ENCODE data around the gene ATPAF2.
A peak's percentile ranks its signal among the peaks of the same experiment; 100 is the strongest.

The ATPAF2 gene

GRCh38 chr17:18038149-18038850 is 668 bp downstream of the ATPAF2 start:
- DNase-seq = peak; percentile 16

DNA sequence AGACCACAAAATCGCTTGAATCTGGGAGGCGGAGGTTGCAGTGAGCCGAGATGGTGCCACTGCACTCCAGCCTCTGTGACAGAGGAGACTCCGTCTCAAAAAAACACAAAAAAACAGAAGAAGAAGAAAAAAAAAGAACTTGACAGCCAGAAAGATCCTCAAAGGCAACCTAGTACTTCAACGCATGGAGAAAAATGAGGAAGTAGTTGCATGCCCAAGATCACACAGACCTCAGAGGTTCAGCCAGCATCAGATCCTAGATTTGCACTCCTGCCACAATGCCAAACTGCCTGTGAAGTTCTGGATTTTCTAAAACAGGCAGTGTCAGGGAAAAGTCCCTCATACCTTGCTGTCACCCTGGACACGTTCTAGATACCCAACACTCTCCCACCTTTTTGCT is 1.5 kb downstream of the ATPAF2 start:
- DNase-seq = no peak

GRCh38 chr17:18035704-18036103 is 3.3 kb downstream of the ATPAF2 start:
- DNase-seq = no peak

DNA sequence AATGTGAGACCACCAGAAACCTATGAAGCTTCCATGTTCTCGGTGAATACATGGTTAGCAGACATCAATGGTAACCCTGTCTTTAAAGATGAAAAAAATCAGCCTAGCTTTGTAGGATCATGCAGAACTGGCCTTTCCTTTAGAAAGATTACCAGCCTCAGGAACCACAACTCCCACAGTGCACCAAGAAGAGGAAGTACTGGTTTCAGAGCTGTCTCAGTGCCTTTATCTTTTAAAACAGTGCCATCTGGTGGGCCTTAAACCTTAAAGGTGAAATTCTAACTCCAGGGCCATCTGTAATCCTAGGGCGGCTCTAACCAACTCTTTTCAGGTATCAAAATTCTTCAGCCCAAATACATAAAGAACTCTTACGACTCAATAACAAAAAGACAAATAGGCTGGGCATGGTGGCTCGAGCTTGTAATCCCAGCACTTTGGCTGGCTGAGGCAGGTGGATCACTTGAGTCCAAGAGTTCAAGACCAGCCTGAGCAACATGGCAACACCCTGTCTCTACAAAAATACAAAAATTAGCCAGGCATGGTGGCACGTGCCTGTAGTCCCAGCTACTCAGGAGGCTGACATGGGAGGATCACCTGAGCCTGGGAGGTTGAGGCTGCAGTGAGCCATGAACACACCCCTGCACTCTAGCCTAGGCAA is 5.4 kb downstream of the ATPAF2 start:
- DNase-seq = peak; percentile 87

- DNase-seq = peak; percentile 32
Observed at GRCh38 chr17:18031955-18032354, 7.0 kb downstream of the ATPAF2 start.

GRCh38 chr17:18028952-18029540 is 9.9 kb downstream of the ATPAF2 start:
- no peak for DNase-seq

GRCh38 chr17:18028114-18028951 is 10.6 kb downstream of the ATPAF2 start:
- peak; percentile 81 for DNase-seq

DNA sequence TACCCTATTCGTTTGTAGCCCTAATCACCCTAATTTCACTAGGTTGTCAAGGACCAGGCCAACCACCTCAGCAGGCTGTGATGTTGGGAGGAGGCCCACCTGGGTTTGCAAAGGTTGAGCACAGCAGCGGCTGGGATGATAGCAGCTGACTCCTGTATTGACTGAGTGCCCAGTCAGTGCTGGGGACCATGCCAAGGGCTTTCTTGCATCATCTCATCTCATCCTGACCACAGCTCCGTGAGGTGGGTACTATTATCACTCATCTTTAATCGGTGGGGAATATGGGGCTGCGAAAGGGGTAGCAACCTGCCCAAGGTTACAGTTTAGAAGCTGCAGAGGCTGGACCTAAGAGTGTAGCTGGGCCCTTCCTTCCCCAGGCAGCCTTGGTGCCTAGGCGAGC is 11.7 kb downstream of the ATPAF2 start:
- peak; percentile 88 for DNase-seq

- peak; percentile 92 for DNase-seq
Observed at GRCh38 chr17:18025945-18026776, 12.8 kb downstream of the ATPAF2 start.

GRCh38 chr17:18025241-18025944 is 13.6 kb downstream of the ATPAF2 start:
- DNase-seq = peak; percentile 59

DNA sequence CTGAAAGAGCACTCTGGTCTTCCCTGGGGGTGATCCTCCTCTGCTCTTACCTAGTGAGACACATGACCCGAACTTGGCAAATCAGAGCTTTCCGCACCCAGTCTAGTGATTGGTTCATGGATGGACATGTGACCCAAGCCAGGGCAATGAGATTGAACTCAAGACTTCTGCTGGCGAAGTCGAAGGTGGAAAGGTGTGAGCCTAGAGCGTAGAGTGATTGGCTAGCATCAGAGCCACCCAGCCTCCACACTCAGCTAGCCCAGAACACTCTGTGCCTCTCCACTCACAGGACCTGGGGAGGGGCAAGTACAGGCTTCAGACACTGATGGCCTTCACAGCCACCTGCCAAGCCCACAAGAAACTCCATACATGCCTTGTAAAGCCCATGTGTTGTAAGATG is 17.6 kb downstream of the ATPAF2 start:
- no peak for DNase-seq

DNA sequence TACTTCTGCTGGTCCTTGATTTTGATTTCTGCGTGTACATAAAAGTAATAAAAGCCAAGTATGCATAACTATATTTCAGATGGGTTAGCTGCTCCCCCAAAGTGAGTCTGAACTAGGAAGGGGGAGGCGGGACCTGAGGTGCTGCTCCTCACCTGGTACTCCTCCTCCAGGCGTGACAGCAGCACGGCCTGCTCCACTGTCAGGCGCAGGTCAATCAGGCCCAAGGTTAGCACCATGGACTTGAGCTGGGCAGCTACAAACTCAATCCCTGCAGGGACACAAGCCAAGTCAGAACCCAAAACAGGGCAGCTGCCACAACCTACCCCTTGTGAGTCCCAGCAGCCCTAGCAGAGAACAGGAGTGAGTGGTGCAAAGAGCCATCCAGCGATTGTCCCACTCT is 18.0 kb downstream of the ATPAF2 start:
- DNase-seq = no peak

DNA sequence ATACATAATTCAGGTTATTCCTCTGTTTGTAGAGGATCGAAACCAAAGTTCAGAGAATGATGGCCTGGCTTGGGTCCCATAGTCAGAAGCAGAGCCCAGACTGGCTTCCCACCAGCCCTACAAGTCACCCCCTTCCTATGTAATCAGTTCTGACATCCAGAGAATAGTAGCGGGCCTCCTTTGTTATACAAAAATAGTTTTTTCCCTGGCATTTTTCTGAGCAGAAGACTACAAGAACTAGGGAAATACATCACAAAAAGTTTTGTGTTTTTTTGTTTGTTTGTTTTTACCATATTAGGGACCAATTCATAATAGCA is 19.2 kb downstream of the ATPAF2 start:
- DNase-seq = no peak

GRCh38 chr17:18018411-18018921 is 20.5 kb downstream of the ATPAF2 start:
- no peak for DNase-seq

DNA sequence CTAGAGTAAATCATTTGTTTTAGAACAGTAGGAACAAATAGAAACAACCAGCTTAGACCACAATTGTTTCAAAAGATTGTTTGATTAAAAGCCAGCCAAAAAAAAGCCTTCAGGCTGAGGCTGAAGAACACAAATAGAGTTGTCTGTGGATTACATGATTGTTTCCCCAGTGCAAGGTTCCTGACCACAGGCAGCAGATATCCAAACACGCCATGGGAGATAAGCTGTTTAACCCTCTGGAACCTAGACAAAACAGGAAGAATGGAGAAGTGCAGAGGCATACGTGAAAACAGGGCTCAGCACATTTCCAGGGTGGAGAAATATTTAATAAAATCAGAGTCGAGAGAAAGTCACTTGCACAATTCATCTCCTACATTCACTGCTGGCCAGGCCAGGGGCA is 21.0 kb downstream of the ATPAF2 start:
- no peak for DNase-seq

DNA sequence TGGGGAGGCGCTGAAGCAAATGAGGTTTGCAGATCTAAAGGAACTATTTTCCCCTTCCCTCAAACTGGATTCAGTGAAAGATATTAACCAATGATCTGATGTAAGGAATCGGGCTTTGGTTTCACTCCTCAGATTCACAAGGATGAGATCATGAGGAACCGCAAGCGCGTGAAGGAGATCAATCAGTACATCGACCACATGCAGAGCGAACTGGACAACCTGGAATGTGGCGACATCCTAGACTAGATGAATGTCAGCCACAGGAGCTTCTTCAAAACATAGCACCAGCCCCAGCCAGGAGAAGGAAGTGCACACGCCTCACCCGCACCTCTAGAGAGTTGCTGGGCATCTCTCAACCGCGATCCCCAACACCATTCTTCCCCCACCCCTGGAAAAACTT is 22.5 kb downstream of the ATPAF2 start:
- DNase-seq = no peak

DNA sequence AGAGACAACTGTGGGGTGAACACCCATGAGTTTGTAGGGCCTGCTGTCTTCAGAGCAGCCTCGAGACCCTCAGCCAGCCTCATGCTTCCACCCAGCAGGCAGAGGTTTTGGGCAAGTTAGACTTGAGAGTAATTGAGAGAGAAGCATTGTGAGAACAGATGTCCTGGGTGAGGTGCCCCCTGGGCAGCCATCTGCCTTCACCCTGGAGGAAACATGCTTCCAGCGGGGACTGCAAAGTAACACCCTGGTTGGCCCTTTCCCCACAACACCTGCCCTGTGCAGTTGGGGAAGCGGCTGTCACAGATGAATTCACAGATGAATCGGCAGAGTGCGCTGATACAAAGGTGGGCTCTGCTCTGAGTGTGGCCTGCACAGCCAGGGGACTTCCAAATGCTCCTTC is 23.4 kb downstream of the ATPAF2 start:
- DNase-seq = peak; percentile 79

DNA sequence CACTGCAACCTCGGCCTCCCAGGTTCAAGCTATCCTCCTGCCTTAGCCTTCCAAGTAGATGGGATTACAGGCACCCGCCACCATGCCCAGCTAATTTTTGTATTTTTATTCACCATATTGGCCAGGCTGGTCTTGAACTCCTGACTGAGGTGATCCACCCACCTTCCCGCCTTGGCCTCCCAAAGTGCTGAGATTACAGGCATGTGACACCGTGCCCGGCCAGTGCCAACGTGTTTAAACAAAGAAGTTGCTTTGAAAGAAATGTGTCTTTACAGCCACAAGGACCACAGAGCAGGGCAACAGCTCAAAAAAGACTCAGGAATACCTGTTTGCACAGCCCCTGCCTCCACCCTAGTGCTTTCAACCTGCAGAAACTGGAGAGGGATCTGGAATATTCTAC is 25.0 kb downstream of the ATPAF2 start:
- no peak for DNase-seq

DNA sequence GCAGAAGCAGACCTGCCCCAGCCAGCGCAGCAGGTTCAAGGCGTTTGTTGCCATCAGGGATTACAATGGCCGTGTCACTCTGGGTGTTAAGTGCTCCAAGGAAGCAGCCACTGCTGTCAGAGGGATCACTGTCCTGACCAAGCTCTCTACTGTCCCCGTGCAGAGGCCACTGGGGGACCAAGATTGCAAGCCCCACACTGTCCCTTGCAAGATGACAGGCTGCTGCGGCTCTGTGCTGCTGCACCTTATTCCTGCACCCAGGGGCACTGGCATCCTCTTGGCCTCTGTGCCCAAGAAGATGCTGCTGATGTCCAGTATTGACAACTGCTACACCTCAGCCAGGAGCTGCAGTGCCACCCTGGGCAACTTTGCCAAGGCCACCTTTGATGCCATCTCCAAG is 27.7 kb downstream of the ATPAF2 start:
- DNase-seq = no peak

DNA sequence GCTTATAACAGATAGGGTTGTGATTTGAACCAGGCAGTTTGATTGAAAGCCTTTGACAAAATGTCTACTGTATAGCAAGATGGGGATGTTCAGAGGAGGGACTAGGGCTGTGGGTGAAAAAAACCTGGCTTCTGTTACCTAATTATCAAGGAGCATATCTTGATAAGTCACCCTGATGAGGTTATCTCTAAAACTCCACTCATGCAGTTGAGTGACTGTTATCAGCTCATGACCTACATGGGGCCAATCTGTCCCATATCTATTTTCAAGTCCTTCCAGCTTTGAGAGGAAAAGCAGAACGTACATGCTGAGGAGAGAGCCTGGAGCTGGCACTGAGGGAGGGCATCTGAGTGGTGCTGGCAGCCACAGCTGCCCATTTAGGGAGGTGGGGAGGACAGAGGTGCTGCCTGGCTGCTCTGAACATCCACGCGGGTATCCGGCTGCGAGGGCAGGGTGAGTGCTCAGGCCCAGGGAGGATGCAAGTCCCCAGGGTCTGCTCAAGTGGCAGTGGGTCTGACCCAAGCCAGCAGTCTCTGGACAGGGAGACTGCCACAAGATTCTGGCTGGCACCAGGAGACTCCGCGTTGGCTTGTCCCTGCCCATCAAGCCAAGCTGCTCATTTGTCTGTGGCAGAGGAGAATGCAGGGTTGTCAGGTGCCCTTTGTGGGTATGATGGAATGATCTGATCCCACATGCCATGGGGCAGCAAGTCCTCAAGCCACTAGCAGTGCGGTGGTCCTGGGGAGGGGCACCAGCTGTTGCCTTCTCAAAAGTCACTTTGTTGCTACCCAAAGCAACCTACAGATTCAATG is 29.2 kb downstream of the ATPAF2 start:
- no peak for DNase-seq

Measured in NCI-H69 (cell line).